Prostate gland (tissue), 2 donors: ENCODE data around the gene SYNPR.

Experiments
- POLR2A ChIP-seq: fragments of 450-650 bp; IDR thresholded peaks from one replicate; pipeline ENCODE4 v1.6.1; 2016; ENCODE audit warnings: antibody characterized with exemption, mild to moderate bottlenecking
- TF ChIP-seq, protein P1 (sequence below), 4 experiments: fragments of 200-600 bp in 2 of 4; fragments of 450-650 bp in 2 of 4; sonication (generic) in 2 of 4; IDR thresholded peaks; 1 replicate in 3 of 4; 2 replicates in 1 of 4; pipeline ENCODE4 v1.5.1; 2016 to 2019; ENCODE audit warnings: antibody characterized with exemption in 4 of 4, mild to moderate bottlenecking in 2 of 4, moderate library complexity in 2 of 4

DNA sequence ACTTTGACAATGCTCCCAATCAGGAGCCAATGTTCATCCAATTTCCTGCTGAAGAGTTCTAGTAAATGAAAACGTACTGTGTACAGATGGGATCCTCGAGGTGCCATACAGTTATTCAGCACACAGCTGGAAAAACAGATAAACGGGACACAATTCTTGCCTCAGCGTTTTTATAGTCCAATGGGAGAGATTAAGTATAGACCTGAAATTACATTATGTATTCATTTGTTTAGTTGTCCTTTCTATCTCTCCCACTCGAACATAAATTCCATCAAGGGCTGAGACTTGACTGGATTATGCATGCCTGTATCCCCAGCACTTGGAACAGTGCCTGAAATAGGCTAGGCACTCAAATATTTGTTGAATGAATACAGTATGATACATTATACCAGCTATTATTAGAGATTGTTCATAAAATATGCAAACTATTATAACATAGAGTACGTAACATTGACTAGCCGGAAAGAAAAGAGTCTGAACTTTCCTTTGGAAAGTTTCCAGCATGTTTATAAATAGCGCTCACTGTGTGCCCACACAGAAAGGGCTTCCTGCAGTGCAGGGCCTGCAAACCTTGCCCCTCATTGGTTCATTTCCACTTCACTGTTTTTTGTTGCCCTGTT lies 346.9 kb downstream of the SYNPR start:
- TF ChIP-seq, protein P1, sequence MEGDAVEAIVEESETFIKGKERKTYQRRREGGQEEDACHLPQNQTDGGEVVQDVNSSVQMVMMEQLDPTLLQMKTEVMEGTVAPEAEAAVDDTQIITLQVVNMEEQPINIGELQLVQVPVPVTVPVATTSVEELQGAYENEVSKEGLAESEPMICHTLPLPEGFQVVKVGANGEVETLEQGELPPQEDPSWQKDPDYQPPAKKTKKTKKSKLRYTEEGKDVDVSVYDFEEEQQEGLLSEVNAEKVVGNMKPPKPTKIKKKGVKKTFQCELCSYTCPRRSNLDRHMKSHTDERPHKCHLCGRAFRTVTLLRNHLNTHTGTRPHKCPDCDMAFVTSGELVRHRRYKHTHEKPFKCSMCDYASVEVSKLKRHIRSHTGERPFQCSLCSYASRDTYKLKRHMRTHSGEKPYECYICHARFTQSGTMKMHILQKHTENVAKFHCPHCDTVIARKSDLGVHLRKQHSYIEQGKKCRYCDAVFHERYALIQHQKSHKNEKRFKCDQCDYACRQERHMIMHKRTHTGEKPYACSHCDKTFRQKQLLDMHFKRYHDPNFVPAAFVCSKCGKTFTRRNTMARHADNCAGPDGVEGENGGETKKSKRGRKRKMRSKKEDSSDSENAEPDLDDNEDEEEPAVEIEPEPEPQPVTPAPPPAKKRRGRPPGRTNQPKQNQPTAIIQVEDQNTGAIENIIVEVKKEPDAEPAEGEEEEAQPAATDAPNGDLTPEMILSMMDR (IDR thresholded peaks at IDR 0.05) = no peak
- TF ChIP-seq POLR2A = no peak
